ENCODE results near the gene ACAD10.

Gene ACAD10

DNA sequence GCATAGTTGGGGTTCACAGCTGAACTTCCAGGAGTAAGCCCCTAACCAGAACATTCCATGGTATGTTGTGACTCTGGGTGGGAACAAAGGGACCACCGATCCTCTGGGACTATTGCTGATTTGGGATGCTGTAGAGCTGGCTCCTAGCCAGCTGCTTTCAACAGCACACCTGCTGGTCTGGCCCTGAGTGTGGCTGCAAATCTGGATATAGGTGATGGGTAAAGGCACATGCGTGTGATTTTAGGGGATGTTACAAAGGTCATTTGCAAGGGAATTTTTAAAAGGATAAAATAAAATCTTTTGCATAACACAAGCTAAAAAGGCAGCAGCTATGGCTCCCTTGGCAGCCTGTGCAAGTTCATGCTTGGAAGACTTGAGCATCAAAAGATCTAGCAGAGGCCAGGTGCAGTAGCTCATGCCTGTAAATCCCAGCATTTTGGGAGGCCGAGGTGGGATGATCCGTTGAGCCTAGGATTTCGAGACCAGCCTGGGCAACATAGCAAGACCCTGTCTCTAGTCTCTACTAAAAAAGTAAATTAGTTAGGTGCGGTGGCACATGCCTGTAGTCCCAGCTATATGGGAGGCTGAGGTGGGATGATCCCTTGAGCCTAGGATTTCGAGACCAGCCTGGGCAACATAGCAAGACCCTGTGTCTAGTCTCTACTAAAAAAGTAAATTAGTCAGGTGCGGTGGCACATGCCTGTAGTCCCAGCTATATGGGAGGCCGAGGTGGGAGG lies 82.5 kb downstream of the ACAD10 start:
- Histone ChIP-seq H3K9ac (ENCODE audit: insufficient read length) (no peak overlapping the region), H3K36me3 (ENCODE audit: insufficient read depth, low read length) (no peaks in the 10 kb centered on the region), H3K4me3 (peak overlapping the region; percentile 88; the same call in 1 of the 2 replicates), H3K9me3 (ENCODE audit: low read depth, low read length) (no peaks in the 10 kb centered on the region), H3K27ac (no peak overlapping the region)
- no peak for DNase-seq (ENCODE audit: low read depth, low spot score)
- TF ChIP-seq POLR2AphosphoS5 (IDR thresholded peaks at IDR 0.05; ENCODE audit: borderline replicate concordance, low read depth, low read length) (no peak), FOXP2 (optimal IDR thresholded peaks at IDR 0.05; ENCODE audit: control extremely low read depth, extremely low read length, insufficient read depth) (no peak), EZH2 (IDR thresholded peaks at IDR 0.05) (no peak)

DNA sequence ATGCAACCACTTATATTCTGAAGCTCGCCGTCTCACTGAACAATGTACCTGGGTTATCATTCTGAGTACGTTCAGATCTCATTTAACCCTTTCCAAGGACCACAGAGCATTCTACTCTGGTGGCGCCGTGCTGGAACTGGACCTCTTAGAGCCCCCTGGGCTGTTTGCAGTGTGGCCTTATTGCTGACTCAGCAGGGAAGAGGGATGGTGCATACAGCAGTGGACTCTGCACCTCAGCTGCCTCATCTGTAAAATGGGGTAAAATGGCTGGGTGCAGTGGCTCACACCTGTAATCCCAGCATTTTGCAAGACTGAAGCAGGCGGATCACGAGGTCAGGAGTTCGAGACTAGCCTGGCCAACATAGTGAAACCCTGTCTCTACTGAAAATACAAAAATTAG lies 83.7 kb downstream of the ACAD10 start:
- no peak for DNase-seq (ENCODE audit: low read depth, low spot score)
- TF ChIP-seq EZH2 (IDR thresholded peaks at IDR 0.05) (no peak), FOXP2 (optimal IDR thresholded peaks at IDR 0.05; ENCODE audit: control extremely low read depth, extremely low read length, insufficient read depth) (no peak), POLR2AphosphoS5 (IDR thresholded peaks at IDR 0.05; ENCODE audit: borderline replicate concordance, low read depth, low read length) (no peak)
- no peak overlapping the region for H3K27ac ChIP-seq
- no peaks in the 10 kb centered on the region for H3K9me3 ChIP-seq (ENCODE audit: low read depth, low read length)
- no peaks in the 10 kb centered on the region for H3K36me3 ChIP-seq (ENCODE audit: insufficient read depth, low read length)
- H3K9ac ChIP-seq (ENCODE audit: insufficient read length): no peak overlapping the region
- no peak overlapping the region for H3K4me3 ChIP-seq

DNA sequence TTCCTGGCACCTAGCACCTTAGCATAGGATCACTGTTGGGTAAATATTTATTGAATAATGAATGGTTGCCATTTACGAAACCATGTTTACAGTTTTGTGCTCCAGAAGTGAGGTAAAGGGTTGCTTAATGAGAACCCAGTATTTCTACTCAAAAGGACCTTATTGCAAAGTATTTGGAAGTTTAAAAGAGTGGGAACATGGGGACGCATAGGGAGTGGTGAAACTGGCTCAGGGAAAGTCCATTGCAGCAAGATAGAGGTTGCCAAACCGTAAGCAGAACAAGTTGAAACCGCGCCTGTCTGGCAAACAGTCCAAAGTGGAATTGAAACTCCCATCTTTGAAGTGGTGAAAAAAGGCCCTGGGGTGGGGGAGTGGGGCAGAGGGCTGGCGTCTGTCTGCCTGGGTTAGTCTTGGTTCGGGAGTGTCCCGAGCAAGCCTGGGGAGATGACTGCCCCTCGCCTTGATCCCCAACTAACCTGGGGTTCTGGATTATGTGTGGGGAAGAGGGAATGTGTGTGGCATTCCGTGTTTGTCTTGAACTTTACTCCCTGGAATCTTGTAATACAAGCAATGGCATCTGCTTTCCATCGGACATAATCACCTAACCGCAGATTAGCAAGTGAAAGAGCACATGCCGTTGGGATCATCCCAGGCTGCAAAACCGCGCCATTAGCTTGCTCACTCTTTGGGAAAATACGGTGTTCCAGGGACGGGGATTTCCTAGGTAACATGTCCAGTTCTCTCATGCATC lies 88.1 kb downstream of the ACAD10 start:
- no peak overlapping the region for H3K27ac ChIP-seq
- no peak for DNase-seq (ENCODE audit: low read depth, low spot score)
- no peak overlapping the region for H3K9ac ChIP-seq (ENCODE audit: insufficient read length)
- H3K4me3 ChIP-seq: no peak overlapping the region
- no peaks in the 10 kb centered on the region for H3K9me3 ChIP-seq (ENCODE audit: low read depth, low read length)
- TF ChIP-seq EZH2 (IDR thresholded peaks at IDR 0.05) (no peak), POLR2AphosphoS5 (IDR thresholded peaks at IDR 0.05; ENCODE audit: borderline replicate concordance, low read depth, low read length) (no peak), FOXP2 (optimal IDR thresholded peaks at IDR 0.05; ENCODE audit: control extremely low read depth, extremely low read length, insufficient read depth) (no peak)
- no peaks in the 10 kb centered on the region for H3K36me3 ChIP-seq (ENCODE audit: insufficient read depth, low read length)

DNA sequence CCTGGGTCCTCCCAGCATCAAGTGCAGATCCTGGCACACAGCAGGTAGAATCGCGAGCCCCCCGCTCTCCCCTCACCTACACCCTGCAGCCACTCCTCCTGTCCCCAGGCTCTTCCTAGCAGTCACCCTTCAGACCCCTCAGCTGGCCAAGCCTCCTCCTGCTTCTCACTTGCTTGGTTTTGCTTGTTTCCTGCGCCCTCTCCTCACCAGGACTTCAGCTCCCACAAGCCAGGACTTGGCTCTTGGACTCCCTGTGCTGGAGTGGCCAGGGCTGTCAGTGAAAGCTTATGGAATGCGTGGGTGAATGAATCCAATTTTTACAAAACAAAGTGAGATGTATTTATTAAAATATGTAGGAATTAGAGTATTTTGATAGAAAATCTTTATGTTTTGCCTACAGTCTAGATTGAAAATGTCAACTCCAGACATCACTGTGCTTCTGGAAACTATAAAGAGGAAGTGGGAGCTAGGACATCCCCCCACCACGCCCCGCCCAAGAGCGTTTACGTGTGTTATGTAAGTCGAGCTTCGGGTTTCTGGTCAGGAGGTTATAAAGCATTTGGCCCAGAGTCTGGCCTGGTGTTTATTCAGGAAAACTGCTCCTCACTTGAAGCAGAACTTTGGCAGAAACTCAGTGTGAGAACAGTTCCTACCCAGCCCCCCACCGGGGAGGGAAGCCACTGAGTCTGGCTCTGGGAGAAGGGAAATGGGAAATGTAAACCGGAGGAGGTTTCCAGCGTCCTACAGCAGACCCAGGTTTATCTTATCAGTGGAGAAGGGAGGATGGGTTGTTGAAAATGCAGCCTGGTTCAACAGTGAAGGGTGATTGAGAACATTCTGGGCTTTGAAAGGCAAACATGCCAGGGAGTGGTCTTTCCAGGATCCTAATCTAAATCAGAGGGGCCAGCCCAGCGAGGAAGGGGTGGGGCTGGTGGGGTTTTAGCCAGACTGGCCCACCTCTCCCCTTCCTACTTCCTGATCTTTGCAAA lies 89.6 kb downstream of the ACAD10 start:
- Histone ChIP-seq H3K4me3 (peak overlapping the region; percentile 2; the same call in 1 of the 2 replicates), H3K36me3 (ENCODE audit: insufficient read depth, low read length) (no peaks in the 10 kb centered on the region), H3K9ac (ENCODE audit: insufficient read length) (peak overlapping the region; percentile 2), H3K9me3 (ENCODE audit: low read depth, low read length) (no peaks in the 10 kb centered on the region), H3K27ac (peak overlapping the region; percentile 14; the same call in 1 of the 2 replicates)
- TF ChIP-seq FOXP2 (optimal IDR thresholded peaks at IDR 0.05; ENCODE audit: control extremely low read depth, extremely low read length, insufficient read depth) (no peak), POLR2AphosphoS5 (IDR thresholded peaks at IDR 0.05; ENCODE audit: borderline replicate concordance, low read depth, low read length) (no peak), EZH2 (IDR thresholded peaks at IDR 0.05) (no peak)
- DNase-seq (ENCODE audit: low read depth, low spot score): no peak

DNA sequence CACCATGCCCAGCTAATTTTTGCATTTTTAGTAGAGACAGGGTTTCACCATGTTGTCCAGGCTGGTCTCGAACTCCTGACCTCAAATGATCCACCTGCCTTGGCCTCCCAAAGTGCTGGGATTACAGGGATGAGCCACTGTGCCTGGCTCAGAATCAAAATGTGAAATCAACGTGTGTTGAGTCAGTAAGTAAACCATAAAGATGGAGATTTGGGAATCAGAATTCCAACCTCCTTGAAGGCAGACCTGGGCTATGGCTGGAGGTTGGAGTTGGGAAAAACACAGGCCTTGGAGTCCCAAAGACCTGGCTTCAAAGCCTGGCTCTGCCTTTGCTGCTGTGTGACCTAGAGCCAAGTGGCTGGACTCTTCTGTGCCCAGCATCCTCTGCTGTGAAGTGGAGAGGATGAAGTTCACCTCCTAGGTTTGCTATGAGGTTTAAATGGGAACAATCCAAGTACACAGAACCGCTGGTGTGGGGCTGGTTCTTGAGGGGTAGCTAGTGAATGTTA lies 91.0 kb downstream of the ACAD10 start:
- no peak for DNase-seq (ENCODE audit: low read depth, low spot score)
- Histone ChIP-seq H3K9ac (ENCODE audit: insufficient read length) (no peak overlapping the region), H3K27ac (no peak overlapping the region), H3K4me3 (no peak overlapping the region), H3K36me3 (ENCODE audit: insufficient read depth, low read length) (peaks cover 7% of the 10 kb centered on the region; the same call in 1 of the 2 replicates), H3K9me3 (ENCODE audit: low read depth, low read length) (no peaks in the 10 kb centered on the region)
- no peak for TF ChIP-seq EZH2 (IDR thresholded peaks at IDR 0.05)
- TF ChIP-seq FOXP2 (optimal IDR thresholded peaks at IDR 0.05; ENCODE audit: control extremely low read depth, extremely low read length, insufficient read depth): no peak
- no peak for TF ChIP-seq POLR2AphosphoS5 (IDR thresholded peaks at IDR 0.05; ENCODE audit: borderline replicate concordance, low read depth, low read length)

DNA sequence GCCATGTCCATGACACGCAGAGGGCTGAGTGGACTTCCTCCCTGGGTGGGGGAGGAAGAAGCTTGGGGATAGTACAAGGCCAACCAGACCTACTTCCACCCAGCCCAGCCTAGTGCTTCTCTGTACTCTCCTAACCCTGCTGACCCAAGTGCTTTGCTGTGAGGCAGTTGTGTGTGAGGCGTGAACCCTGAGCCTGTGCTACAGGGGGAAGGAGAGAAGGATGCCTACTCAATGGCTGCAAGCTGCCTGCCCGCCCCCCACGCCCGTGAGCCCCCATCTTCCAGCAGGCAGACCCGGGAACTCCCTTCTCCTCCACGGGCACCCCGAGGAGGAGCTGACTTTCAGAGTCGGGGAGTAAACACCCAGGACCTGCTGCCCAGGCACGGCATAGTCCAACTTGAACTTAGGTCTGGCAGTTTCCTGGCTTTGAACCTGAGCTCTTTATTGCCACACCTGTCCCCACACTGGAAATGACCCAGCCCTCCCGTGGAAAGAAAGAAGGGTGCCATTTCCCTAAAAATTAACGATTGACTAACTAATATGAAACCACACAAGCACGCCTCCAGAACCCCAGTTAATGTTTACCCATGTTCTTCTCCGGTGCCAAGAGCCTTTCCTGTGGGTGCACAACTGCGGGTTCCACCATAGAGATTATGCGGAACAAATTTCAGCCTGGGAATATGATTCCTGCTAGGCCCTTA lies 91.6 kb downstream of the ACAD10 start:
- H3K36me3 ChIP-seq (ENCODE audit: insufficient read depth, low read length): peaks cover 7% of the 10 kb centered on the region; the same call in 1 of the 2 replicates
- no peak for TF ChIP-seq POLR2AphosphoS5 (IDR thresholded peaks at IDR 0.05; ENCODE audit: borderline replicate concordance, low read depth, low read length)
- TF ChIP-seq EZH2 (IDR thresholded peaks at IDR 0.05): no peak
- no peak for TF ChIP-seq FOXP2 (optimal IDR thresholded peaks at IDR 0.05; ENCODE audit: control extremely low read depth, extremely low read length, insufficient read depth)
- no peak for DNase-seq (ENCODE audit: low read depth, low spot score)
- H3K4me3 ChIP-seq: no peak overlapping the region
- no peak overlapping the region for H3K9ac ChIP-seq (ENCODE audit: insufficient read length)
- H3K9me3 ChIP-seq (ENCODE audit: low read depth, low read length): no peaks in the 10 kb centered on the region
- no peak overlapping the region for H3K27ac ChIP-seq

DNA sequence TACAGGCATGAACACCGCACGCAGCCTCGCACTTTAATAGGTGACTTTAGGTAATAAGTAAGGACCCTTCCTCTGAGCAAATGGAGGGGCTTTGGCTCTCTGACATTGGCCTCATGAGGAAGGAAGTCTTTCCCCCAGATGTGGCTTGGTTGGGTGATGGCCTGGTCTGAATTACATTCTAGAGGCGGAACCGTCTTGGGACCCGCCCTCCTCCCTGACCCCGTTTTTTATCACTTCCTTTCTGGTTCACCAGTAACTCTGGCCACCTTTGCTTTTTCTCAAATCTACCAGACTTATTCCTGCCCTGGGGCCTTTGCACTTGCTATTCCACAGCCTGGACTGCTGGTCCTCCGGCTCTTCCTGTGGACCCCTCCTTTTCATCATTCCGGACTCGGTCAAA lies 94.3 kb downstream of the ACAD10 start:
- Histone ChIP-seq H3K4me3 (no peak overlapping the region), H3K9ac (ENCODE audit: insufficient read length) (no peak overlapping the region), H3K9me3 (ENCODE audit: low read depth, low read length) (no peaks in the 10 kb centered on the region), H3K27ac (no peak overlapping the region), H3K36me3 (ENCODE audit: insufficient read depth, low read length) (peaks cover 22% of the 10 kb centered on the region; the same call in 1 of the 2 replicates)
- TF ChIP-seq FOXP2 (optimal IDR thresholded peaks at IDR 0.05; ENCODE audit: control extremely low read depth, extremely low read length, insufficient read depth): no peak
- no peak for TF ChIP-seq POLR2AphosphoS5 (IDR thresholded peaks at IDR 0.05; ENCODE audit: borderline replicate concordance, low read depth, low read length)
- no peak for TF ChIP-seq EZH2 (IDR thresholded peaks at IDR 0.05)
- DNase-seq (ENCODE audit: low read depth, low spot score): no peak

Measured in SK-N-MC (cell line).